ENCODE results near the gene NDST1. TPM values are rescaled to one million over a fixed set of nuclear protein-coding genes. Genes with fewer than 3 reads are reported as not detected.
"Not testable (repeated sequence)": the region's sequence is repeated elsewhere in the genome, so short reads cannot be mapped to it uniquely, and the experiment has no call there.

NDST1 gene
- total and polyA plus RNA-seq, 2 experiments from 2014 or later: 39.1 to 129 TPM

DNA sequence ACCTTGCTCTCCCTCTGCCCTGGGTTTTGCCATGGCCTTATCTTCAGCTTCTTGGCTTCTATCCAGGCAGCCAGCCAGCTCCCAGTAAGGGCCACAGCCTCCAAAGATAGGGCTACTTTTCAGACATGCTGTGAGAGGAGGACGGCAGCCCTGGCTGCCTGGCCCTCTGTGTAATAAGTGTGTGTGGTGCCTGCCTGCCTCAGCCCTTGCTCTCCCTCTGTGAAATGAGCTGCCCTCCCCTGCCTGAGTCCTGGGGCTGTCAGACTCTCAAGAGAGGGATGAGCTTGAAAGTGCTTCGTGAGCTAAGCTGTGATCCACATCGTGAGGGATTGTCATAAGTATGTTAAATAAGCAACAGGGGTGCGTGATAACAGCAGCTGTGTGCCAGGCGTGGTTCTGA is 8.1 kb downstream of the NDST1 start:
- H3F3A ChIP-seq (ENCODE audit: insufficient read depth): peaks cover 72% of the 10 kb centered on the region
- H3K9me3 ChIP-seq (ENCODE audit: low read depth): no peaks in the 10 kb centered on the region
- H3K36me3 ChIP-seq (ENCODE audit: low read depth): 0 out of 2 replicates have a peak, but pooled peaks cover 9% of the 10 kb centered on the region
- H3K4me3 ChIP-seq: no peak overlapping the region
- WGBS, 2 experiments (ENCODE audit: low coverage in 1 of 2, low lambda C conversion rate in 2 of 2, missing lambda C conversion rate in 2 of 2): 51 to 62% methylated on average over 5 of the region's 5 CpGs
- no peaks in the 10 kb centered on the region for H3K9me2 ChIP-seq (ENCODE audit: insufficient read depth)
- no peaks in the 10 kb centered on the region for H3K27me3 ChIP-seq (replicated peaks; ENCODE audit: insufficient read depth)
- peaks cover 91% of the 10 kb centered on the region for H3K79me2 ChIP-seq (ENCODE audit: insufficient read depth)
- no peak overlapping the region for H2AFZ ChIP-seq
- in situ Hi-C loops (cut with MboI): no loop called here
- H3K9ac ChIP-seq: peak overlapping the region; percentile 66
- no peak for TF ChIP-seq EZH2 (IDR thresholded peaks at IDR 0.05; ENCODE audit: insufficient read depth, poor library complexity, severe bottlenecking)
- TF ChIP-seq EZH2phosphoT487 (IDR thresholded peaks at IDR 0.05; ENCODE audit: insufficient read depth, low read depth): no peak
- peak overlapping the region; percentile 31 for H3K4me2 ChIP-seq (ENCODE audit: unreplicated experiment)
- peaks cover 84% of the 10 kb centered on the region for H3K4me1 ChIP-seq (ENCODE audit: insufficient read depth)
- peak; percentile 79 for DNase-seq
- peak overlapping the region; percentile 87 for H3K27ac ChIP-seq
- H4K20me1 ChIP-seq (ENCODE audit: insufficient read depth): no peaks in the 10 kb centered on the region

DNA sequence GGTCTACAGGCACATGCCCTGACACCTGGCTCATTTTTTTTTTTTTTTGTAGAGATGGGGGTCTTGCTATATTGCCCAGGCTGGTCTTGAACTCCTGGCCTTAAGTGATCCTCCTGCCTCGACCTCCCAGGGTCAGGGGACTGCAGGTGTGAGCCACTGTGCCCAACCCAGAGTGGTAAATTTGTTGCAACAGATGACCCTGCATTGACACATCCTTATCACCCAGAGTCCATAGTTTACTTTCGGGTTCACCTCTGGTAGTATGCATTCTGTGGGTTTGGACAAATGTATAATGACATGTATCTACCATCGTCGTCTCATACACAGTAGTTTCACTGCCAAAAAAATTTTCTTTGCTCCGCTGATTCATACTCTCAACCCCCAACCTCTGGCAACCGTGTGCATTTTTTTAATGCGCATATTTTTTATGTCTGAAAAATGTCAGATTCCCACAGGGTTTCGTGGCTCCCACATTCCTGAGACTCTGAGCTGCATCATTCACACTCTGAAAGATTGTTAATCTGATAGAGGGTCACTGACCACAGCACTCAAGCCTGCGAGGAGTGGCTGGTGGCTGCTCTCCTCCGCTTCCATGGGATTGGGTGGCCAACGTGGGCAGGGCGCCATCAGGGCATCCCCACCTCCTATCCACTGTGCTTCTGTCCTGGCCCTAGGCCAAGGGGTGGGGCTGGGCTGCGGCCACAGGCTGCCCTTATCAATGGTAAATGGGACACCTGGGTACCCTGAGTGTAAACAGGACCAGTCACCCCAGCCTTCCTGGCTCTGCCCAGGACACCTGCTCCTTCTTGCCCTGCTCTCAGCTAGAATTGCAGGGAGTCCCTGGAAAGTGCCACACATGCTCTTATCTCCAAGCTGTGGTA is 9.6 kb downstream of the NDST1 start:
- Histone ChIP-seq H2AFZ (no peak overlapping the region), H3K79me2 (ENCODE audit: insufficient read depth) (peaks cover 91% of the 10 kb centered on the region), H3K4me2 (ENCODE audit: unreplicated experiment) (peak overlapping the region; percentile 36), H3K4me1 (ENCODE audit: insufficient read depth) (peaks cover 68% of the 10 kb centered on the region), H3K27me3 (replicated peaks; ENCODE audit: insufficient read depth) (no peaks in the 10 kb centered on the region), H3K4me3 (no peak overlapping the region), H3K27ac (peak overlapping the region; percentile 87), H3K36me3 (ENCODE audit: low read depth) (peaks cover 18% of the 10 kb centered on the region; the same call in 1 of the 2 replicates), H3K9me3 (ENCODE audit: low read depth) (no peaks in the 10 kb centered on the region), H3F3A (ENCODE audit: insufficient read depth) (peaks cover 69% of the 10 kb centered on the region), H3K9ac (peak overlapping the region; percentile 44; the same call in 1 of the 2 replicates), H3K9me2 (ENCODE audit: insufficient read depth) (no peaks in the 10 kb centered on the region), H4K20me1 (ENCODE audit: insufficient read depth) (no peaks in the 10 kb centered on the region)
- in situ Hi-C loops (cut with MboI): no loop called here
- peak; percentile 98 for DNase-seq
- 7 to 11% methylated on average over 13 of the region's 13 CpGs for WGBS, 2 experiments (ENCODE audit: low coverage in 1 of 2, low lambda C conversion rate in 2 of 2, missing lambda C conversion rate in 2 of 2)
- TF ChIP-seq EZH2 (IDR thresholded peaks at IDR 0.05; ENCODE audit: insufficient read depth, poor library complexity, severe bottlenecking) (no peak), EZH2phosphoT487 (IDR thresholded peaks at IDR 0.05; ENCODE audit: insufficient read depth, low read depth) (0 out of 2 replicates have a peak, but pooled peaks have one; percentile 70)

DNA sequence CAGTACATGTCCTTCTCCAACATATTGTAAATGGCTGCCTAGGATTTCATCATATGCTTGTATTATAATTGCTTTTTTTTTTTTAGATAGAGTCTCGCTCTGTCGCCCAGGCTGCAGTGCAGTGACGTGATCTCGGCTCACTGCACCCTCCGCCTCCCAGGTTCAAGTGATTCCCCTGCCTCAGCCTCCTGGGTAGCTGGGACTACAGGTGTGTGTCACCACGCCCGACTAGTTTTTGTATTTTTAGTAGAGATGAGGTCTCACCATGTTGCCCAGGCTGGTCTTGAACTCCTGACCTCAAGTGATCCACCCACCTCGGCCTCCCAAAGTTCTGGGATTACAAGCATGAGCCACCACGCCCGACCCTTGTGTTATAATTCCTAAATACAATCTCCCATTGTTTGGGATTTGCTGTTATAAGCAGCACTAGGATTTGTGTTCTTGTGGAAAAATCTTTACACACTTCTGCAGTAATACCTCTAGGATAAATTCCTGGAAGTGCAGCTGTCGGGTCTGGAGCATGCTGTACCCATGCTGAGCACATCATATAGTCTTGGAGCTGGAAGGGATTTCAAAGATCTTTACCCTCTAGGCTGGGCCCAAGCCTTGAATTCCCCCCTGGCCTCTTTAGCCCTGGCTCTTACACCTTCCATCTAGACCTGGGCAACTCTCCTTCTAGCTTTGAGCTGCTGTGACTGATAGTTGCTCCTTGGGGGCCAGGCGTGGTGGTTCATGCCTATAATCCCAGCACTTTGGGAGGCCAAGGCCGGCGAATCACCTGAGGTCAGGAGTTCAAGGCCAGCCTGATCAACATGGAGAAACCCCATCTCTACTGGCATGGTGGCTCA is 11.0 kb downstream of the NDST1 start:
- peaks cover 59% of the 10 kb centered on the region for H3F3A ChIP-seq (ENCODE audit: insufficient read depth)
- H3K9ac ChIP-seq; H3K9me3 ChIP-seq (ENCODE audit: low read depth); H4K20me1 ChIP-seq (ENCODE audit: insufficient read depth); in situ Hi-C loops (cut with MboI); H3K4me2 ChIP-seq (ENCODE audit: unreplicated experiment); H3K27me3 ChIP-seq (replicated peaks; ENCODE audit: insufficient read depth); H2AFZ ChIP-seq; H3K9me2 ChIP-seq (ENCODE audit: insufficient read depth); DNase-seq; H3K4me3 ChIP-seq: not testable (repeated sequence)
- H3K27ac ChIP-seq: peak overlapping the region; percentile 72
- peaks cover 21% of the 10 kb centered on the region; the same call in 1 of the 2 replicates for H3K36me3 ChIP-seq (ENCODE audit: low read depth)
- WGBS, 2 experiments (ENCODE audit: low coverage in 1 of 2, low lambda C conversion rate in 2 of 2, missing lambda C conversion rate in 2 of 2): 95 to 96% methylated on average over 14 of the region's 14 CpGs
- peaks cover 68% of the 10 kb centered on the region for H3K4me1 ChIP-seq (ENCODE audit: insufficient read depth)
- peaks cover 91% of the 10 kb centered on the region for H3K79me2 ChIP-seq (ENCODE audit: insufficient read depth)

DNA sequence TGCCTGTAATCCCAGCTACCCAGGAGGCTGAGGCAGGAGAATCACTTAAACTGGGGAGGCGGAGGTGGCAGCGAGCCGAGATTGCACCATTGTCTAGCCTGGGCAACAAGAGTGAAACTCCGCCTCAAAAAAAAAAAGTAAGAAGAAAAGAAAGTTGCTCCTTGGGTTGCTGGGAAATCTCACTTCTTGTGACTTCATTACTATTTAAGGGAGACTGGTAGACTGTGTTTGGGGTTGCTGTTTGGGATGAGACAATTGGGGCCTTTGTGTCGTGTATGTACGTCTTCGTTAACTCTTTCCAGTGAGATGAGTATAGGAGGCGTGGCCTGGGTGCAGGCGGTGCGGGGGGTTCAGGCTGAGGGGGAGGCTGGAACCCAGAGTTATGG is 11.6 kb downstream of the NDST1 start:
- 83 to 85% methylated on average over 10 of the region's 10 CpGs for WGBS, 2 experiments (ENCODE audit: low coverage in 1 of 2, low lambda C conversion rate in 2 of 2, missing lambda C conversion rate in 2 of 2)

More for the DNA sequence above, 11.6 kb downstream of the NDST1 start:
- Histone ChIP-seq H3K4me2 (ENCODE audit: unreplicated experiment) (no peak overlapping the region), H3K27ac (peak overlapping the region; percentile 72), H3K4me3 (no peak overlapping the region), H3K27me3 (replicated peaks; ENCODE audit: insufficient read depth) (no peaks in the 10 kb centered on the region), H3K9me2 (ENCODE audit: insufficient read depth) (no peaks in the 10 kb centered on the region), H3K9ac (no peak overlapping the region), H3K36me3 (ENCODE audit: low read depth) (peaks cover 21% of the 10 kb centered on the region; the same call in 1 of the 2 replicates), H3K79me2 (ENCODE audit: insufficient read depth) (peaks cover 91% of the 10 kb centered on the region), H3K4me1 (ENCODE audit: insufficient read depth) (peaks cover 64% of the 10 kb centered on the region), H3F3A (ENCODE audit: insufficient read depth) (peaks cover 58% of the 10 kb centered on the region), H2AFZ (no peak overlapping the region), H3K9me3 (ENCODE audit: low read depth) (no peaks in the 10 kb centered on the region), H4K20me1 (ENCODE audit: insufficient read depth) (no peaks in the 10 kb centered on the region)
- DNase-seq: peak; percentile 55
- no peak for TF ChIP-seq EZH2phosphoT487 (IDR thresholded peaks at IDR 0.05; ENCODE audit: insufficient read depth, low read depth)
- no peak for TF ChIP-seq EZH2 (IDR thresholded peaks at IDR 0.05; ENCODE audit: insufficient read depth, poor library complexity, severe bottlenecking)
- in situ Hi-C loops (cut with MboI): no loop called here

Measured in GM23248 (cell line).